OCI-LY1 (cell line): ENCODE data around the gene PJA2.
"Not testable (repeated sequence)": the region's sequence is repeated elsewhere in the genome, so short reads cannot be mapped to it uniquely, and the experiment has no call there.

Source experiments
- CTCF ChIP-seq: fragments of 200-600 bp; sonication (generic), shearing (Covaris generic); IDR thresholded peaks from 2 replicates; pipeline ENCODE4 v1.5.1; 2017; ENCODE audit warnings: mild to moderate bottlenecking, antibody characterized with exemption, low read length, moderate library complexity, mixed read lengths
- EZH2 ChIP-seq: fragments of 200-600 bp; sonication (generic), shearing (Covaris generic); IDR thresholded peaks from 2 replicates; pipeline ENCODE4 v1.8.0; 2017; ENCODE audit warnings: borderline replicate concordance, mixed run types, mild to moderate bottlenecking, antibody characterized with exemption, low read length, moderate library complexity, mixed read lengths

- TF ChIP-seq CTCF, EZH2: not testable (repeated sequence)
These were observed 4.2 kb upstream of the PJA2 start for GRCh38 chr5:109413921-109414461.
